ENCODE measurements around the gene CDKN2AIP. TPM values are rescaled to one million over a fixed set of nuclear protein-coding genes. Genes with fewer than 3 reads are reported as not detected.

CDKN2AIP gene, protein sequence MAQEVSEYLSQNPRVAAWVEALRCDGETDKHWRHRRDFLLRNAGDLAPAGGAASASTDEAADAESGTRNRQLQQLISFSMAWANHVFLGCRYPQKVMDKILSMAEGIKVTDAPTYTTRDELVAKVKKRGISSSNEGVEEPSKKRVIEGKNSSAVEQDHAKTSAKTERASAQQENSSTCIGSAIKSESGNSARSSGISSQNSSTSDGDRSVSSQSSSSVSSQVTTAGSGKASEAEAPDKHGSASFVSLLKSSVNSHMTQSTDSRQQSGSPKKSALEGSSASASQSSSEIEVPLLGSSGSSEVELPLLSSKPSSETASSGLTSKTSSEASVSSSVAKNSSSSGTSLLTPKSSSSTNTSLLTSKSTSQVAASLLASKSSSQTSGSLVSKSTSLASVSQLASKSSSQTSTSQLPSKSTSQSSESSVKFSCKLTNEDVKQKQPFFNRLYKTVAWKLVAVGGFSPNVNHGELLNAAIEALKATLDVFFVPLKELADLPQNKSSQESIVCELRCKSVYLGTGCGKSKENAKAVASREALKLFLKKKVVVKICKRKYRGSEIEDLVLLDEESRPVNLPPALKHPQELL
- total RNA-seq, result 16.3 and 18.1 TPM in 2 replicates

DNA sequence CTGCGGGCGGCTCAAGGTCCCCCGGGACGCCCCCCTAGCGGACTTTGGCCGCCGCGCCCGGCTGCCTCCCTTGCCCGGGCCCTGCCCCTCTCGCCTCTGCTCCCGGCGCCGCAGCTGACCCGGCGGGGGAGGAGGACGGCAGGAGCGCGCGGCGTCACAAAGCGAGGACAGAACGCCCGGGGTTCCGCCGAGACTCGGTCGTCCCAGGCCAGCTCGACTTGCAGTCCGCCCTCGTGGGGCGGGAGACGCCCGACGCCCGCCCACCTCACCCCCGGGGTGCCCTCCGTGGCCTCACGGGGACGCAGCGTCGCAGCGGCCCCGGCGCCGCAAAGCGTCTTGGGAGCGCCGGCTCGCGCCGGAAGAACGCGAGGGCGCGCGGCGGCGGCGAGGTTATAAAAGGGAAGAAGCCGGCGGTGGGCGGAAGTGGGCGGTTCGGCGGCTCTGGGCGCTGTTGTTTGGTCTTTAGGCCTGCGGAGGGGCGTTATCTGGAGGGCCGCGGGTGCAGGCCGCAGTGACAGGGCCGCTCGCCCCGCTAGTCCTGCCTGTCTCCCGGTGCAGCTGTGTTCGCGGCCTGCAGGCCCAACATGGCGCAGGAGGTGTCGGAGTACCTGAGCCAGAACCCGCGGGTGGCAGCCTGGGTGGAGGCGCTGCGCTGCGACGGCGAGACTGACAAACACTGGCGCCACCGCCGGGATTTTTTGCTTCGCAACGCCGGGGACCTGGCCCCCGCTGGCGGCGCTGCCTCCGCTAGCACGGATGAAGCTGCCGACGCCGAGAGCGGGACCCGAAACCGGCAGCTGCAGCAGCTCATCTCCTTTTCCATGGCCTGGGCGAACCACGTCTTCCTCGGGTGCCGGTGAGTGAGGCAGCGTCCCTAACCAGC, at the start of gene CDKN2AIP:
TSS of gene CDKN2AIP (plus strand) at position 423 of the 883 bp plus-strand sequence. CDS start at position 585, 162 bp downstream.
- peak within 1 kb of the TSS; percentile 63 for H3K4me3 ChIP-seq (ENCODE audit: low read depth, low read length)
- TF ChIP-seq, protein P1, sequence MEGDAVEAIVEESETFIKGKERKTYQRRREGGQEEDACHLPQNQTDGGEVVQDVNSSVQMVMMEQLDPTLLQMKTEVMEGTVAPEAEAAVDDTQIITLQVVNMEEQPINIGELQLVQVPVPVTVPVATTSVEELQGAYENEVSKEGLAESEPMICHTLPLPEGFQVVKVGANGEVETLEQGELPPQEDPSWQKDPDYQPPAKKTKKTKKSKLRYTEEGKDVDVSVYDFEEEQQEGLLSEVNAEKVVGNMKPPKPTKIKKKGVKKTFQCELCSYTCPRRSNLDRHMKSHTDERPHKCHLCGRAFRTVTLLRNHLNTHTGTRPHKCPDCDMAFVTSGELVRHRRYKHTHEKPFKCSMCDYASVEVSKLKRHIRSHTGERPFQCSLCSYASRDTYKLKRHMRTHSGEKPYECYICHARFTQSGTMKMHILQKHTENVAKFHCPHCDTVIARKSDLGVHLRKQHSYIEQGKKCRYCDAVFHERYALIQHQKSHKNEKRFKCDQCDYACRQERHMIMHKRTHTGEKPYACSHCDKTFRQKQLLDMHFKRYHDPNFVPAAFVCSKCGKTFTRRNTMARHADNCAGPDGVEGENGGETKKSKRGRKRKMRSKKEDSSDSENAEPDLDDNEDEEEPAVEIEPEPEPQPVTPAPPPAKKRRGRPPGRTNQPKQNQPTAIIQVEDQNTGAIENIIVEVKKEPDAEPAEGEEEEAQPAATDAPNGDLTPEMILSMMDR (IDR thresholded peaks at IDR 0.05; ENCODE audit: insufficient read depth, low read length, severe bottlenecking), result peak; percentile 14
- DNase-seq (ENCODE audit: low read depth), result peak; percentile 79
- H3K36me3 ChIP-seq (ENCODE audit: control insufficient read depth, insufficient read depth, low read length), result peaks cover 11% of the 10 kb centered on the region
- FAIRE-seq, result no peak
- H3K27me3 ChIP-seq (ENCODE audit: control insufficient read depth, insufficient read depth, low read length), result no peaks in the 10 kb centered on the region

DNA sequence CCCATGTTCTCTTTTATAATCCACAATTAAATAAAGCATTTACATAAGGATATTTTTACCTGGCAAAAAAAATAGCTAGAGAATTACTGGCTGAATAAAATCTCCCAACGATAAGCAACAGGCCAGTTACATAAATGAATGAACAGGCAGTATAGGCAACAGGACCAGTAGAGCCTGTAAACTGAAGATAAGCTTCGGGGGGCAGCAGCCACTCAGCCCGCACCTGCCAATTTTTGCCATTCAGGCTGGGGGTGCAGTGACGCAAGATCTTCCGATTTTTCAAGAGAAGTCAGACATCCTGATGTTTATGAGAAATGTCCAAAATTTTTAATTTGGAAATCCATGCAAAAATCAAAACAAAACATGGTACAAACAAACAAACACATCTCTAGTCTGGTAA, 49.0 kb upstream of the CDKN2AIP start:
- Histone ChIP-seq H3K4me3 (ENCODE audit: low read depth, low read length) (no peak overlapping the region), H3K27me3 (ENCODE audit: control insufficient read depth, insufficient read depth, low read length) (no peaks in the 10 kb centered on the region), H3K36me3 (ENCODE audit: control insufficient read depth, insufficient read depth, low read length) (no peaks in the 10 kb centered on the region)
- FAIRE-seq, result no peak
- TF ChIP-seq, protein P1 (IDR thresholded peaks at IDR 0.05; ENCODE audit: insufficient read depth, low read length, severe bottlenecking), result no peak
- no peak for DNase-seq (ENCODE audit: low read depth)

DNA sequence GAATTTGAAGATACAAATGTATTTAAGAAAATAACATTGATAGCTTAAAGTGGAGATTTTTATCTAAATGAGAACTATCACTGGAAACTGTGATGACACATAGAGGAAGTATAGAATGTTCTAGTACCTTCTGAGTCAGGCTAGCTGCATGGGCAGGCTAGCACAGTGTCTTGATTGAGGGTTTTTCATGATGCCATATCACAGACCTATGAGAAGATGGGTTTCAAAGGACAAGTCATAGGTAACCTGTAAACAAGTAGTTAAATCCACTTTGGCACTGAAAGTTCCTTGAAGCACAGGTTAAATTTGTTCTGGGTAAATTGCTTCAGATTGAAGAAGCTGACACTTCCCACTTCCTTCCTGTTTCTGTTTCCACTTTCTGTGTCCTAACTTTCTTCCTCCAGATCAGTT, 48.2 kb upstream of the CDKN2AIP start:
- DNase-seq (ENCODE audit: low read depth) (peak; percentile 55), FAIRE-seq (no peak)
- H3K4me3 ChIP-seq (ENCODE audit: low read depth, low read length), result no peak overlapping the region
- no peaks in the 10 kb centered on the region for H3K27me3 ChIP-seq (ENCODE audit: control insufficient read depth, insufficient read depth, low read length)
- TF ChIP-seq, protein P1 (IDR thresholded peaks at IDR 0.05; ENCODE audit: insufficient read depth, low read length, severe bottlenecking), result no peak
- no peaks in the 10 kb centered on the region for H3K36me3 ChIP-seq (ENCODE audit: control insufficient read depth, insufficient read depth, low read length)

DNA sequence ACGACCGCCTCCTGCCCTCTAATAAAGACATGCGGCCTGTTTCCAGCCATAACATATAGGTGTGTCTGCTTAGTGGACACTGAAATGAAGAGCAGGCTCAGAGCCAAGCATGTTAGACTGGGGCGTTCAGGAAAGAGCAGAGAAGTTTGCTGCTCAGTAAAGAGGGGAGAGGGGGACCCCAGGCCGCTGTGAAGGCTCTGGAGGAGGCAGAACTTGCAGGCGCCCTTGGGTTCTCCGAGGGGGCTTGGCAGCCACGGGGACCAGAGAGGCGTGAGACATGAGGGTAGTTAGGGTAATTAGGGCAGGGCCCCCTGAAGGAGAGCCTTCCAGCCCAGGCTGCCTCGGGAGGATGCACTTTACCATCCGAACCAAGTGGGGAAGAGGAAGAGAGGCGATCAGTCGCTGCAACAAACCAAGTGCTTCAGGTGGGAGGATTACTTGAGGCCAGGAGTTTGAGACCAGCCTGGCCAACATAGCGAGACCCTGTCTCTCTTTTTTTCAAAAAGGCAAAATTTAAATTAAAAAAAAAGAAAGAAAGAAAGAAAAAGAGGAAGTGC, 46.6 kb upstream of the CDKN2AIP start:
- DNase-seq (ENCODE audit: low read depth) (no peak), FAIRE-seq (no peak)
- Histone ChIP-seq H3K36me3 (ENCODE audit: control insufficient read depth, insufficient read depth, low read length) (no peaks in the 10 kb centered on the region), H3K4me3 (ENCODE audit: low read depth, low read length) (peak overlapping the region; percentile 57), H3K27me3 (ENCODE audit: control insufficient read depth, insufficient read depth, low read length) (no peaks in the 10 kb centered on the region)
- TF ChIP-seq, protein P1 (IDR thresholded peaks at IDR 0.05; ENCODE audit: insufficient read depth, low read length, severe bottlenecking), result no peak

DNA sequence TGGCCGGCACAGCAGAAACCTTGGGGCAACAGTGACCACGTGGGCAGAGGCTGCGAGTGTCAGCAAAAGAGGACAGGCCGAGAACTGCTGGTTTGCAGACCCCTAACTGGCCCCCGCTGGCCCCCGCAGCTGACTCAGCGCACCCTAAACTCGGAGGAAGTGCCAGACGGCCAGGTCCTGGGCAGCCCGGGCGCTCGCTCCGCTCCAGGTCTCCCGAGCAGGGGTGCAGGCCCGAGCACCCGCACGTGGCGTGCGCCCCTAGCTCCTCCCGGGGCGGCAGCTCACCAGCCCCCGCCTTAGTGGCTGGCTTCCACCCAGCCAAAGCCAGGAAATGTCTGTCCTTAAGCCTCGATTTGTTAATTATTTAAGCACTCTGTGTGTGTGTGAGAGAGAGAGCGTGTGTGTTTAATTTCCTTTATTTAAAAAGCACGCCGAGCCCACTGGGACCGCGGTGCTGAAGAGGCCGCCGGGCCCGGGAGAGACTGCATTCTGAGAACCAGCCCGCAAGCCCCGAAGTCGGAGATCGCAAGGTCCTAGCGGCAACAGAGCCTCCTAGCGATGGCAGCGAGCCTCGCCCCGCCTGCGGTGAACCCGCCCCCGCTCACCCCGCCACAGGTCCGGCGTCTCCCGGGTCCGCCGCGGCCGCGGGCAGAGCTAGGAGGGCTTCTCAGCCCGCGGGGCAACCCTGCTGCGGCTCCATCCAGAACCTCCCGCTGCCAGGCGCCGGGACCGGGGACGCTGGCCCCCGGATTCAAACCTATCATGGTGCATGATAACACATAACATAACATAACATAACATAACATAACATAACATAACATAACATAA, 45.9 kb upstream of the CDKN2AIP start:
- peak; percentile 52 for DNase-seq (ENCODE audit: low read depth)
- no peak for FAIRE-seq
- no peaks in the 10 kb centered on the region for H3K36me3 ChIP-seq (ENCODE audit: control insufficient read depth, insufficient read depth, low read length)

More for the DNA sequence above, 45.9 kb upstream of the CDKN2AIP start:
- TF ChIP-seq, protein P1 (IDR thresholded peaks at IDR 0.05; ENCODE audit: insufficient read depth, low read length, severe bottlenecking), result peak; percentile 87
- H3K27me3 ChIP-seq (ENCODE audit: control insufficient read depth, insufficient read depth, low read length), result no peaks in the 10 kb centered on the region
- H3K4me3 ChIP-seq (ENCODE audit: low read depth, low read length), result peak overlapping the region; percentile 57

Data from bronchial epithelial cell (primary cell).